ENCODE measurements around the gene DCST2. TPM values are rescaled to one million over a fixed set of nuclear protein-coding genes. Genes with fewer than 3 reads are reported as not detected.

The DCST2 gene
- total and polyA plus RNA-seq, 9 of the 15 experiments (the other 6 are each of a cell fraction or from before 2014, with no cell fraction given), result 0.09 to 0.49 (median 0.11) TPM; not detected in 3

DNA sequence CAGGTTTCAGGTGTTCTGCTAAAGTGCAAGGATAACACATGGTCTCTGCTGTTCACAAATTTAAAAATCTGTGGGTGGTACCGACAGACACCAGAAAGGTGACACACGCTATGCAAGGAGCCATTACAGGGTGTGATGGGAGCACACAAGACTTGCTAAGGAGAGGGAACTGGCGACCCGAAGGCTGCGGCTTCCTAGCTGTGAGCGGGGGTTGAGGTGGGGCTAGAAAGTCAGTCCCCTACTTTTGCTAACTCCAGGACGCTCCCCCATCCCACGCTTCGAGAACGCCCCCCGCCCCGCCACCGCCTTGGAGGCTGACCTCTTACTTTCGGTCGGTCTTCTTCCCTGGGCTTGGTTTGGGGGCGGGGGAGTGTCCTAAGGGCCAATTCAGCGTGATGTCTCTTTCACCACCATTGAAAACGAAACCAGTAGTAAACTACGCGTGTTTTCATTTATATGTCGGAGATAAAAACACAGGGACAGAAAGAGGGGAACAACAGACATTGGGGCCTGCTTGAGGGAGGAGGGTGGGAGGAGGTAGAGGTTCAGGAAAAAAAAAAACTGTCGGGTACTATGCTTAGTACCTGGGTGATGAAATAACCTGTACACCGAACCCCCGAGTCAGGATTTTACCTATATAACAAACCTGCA lies 58.0 kb downstream of the DCST2 start (continued):
- TF ChIP-seq RFX1 (IDR thresholded peaks at IDR 0.05) (no peak), MIER1 (IDR thresholded peaks at IDR 0.05; ENCODE audit: low read depth) (0 out of 2 replicates have a peak, but pooled peaks have one; percentile 54), MEIS2 (IDR thresholded peaks at IDR 0.05; ENCODE audit: partially characterized antibody) (peak; percentile 45), MYNN (IDR thresholded peaks at IDR 0.05) (0 out of 2 replicates have a peak, but pooled peaks have one; percentile 6), MYNN (CRISPR knock-in tag; IDR thresholded peaks at IDR 0.05) (no peak), PML (IDR thresholded peaks at IDR 0.05; ENCODE audit: low read length) (peak; percentile 6; the same call in 1 of the 2 replicates), SIN3A (IDR thresholded peaks at IDR 0.05; ENCODE audit: borderline replicate concordance in 2 of 2, control insufficient read depth in 1 of 2, low read depth in 2 of 2, low read length in 2 of 2) (peak; percentile 47 to 59; a peak in 2 of 4 replicates), STAT5A (IDR thresholded peaks at IDR 0.05; ENCODE audit: borderline replicate concordance, low read length) (no peak), MYC (IDR thresholded peaks at IDR 0.05; ENCODE audit: low read depth, low read length) (peak; percentile 22; the same call in 1 of the 2 replicates), MYC (CRISPR knock-in tag; IDR thresholded peaks at IDR 0.05; ENCODE audit: borderline replicate concordance, low read depth) (no peak), ZKSCAN3 (CRISPR knock-in tag; IDR thresholded peaks at IDR 0.05) (no peak), CBX5 (IDR thresholded peaks at IDR 0.05; ENCODE audit: borderline replicate concordance, low read depth) (no peak), ZNF184 (CRISPR knock-in tag; IDR thresholded peaks at IDR 0.05) (no peak), MAZ (CRISPR knock-in tag; conservative IDR thresholded peaks at IDR 0.05 in 1 of 2, IDR thresholded peaks at IDR 0.05 in 1 of 2) (peak; percentile 18 to 54; a peak in 3 of 4 replicates)
- TF ChIP-seq, protein P1, sequence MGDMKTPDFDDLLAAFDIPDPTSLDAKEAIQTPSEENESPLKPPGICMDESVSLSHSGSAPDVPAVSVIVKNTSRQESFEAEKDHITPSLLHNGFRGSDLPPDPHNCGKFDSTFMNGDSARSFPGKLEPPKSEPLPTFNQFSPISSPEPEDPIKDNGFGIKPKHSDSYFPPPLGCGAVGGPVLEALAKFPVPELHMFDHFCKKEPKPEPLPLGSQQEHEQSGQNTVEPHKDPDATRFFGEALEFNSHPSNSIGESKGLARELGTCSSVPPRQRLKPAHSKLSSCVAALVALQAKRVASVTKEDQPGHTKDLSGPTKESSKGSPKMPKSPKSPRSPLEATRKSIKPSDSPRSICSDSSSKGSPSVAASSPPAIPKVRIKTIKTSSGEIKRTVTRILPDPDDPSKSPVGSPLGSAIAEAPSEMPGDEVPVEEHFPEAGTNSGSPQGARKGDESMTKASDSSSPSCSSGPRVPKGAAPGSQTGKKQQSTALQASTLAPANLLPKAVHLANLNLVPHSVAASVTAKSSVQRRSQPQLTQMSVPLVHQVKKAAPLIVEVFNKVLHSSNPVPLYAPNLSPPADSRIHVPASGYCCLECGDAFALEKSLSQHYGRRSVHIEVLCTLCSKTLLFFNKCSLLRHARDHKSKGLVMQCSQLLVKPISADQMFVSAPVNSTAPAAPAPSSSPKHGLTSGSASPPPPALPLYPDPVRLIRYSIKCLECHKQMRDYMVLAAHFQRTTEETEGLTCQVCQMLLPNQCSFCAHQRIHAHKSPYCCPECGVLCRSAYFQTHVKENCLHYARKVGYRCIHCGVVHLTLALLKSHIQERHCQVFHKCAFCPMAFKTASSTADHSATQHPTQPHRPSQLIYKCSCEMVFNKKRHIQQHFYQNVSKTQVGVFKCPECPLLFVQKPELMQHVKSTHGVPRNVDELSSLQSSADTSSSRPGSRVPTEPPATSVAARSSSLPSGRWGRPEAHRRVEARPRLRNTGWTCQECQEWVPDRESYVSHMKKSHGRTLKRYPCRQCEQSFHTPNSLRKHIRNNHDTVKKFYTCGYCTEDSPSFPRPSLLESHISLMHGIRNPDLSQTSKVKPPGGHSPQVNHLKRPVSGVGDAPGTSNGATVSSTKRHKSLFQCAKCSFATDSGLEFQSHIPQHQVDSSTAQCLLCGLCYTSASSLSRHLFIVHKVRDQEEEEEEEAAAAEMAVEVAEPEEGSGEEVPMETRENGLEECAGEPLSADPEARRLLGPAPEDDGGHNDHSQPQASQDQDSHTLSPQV (IDR thresholded peaks at IDR 0.05), result 0 out of 2 replicates have a peak, but pooled peaks have one; percentile 38
- TF ChIP-seq, protein P2, sequence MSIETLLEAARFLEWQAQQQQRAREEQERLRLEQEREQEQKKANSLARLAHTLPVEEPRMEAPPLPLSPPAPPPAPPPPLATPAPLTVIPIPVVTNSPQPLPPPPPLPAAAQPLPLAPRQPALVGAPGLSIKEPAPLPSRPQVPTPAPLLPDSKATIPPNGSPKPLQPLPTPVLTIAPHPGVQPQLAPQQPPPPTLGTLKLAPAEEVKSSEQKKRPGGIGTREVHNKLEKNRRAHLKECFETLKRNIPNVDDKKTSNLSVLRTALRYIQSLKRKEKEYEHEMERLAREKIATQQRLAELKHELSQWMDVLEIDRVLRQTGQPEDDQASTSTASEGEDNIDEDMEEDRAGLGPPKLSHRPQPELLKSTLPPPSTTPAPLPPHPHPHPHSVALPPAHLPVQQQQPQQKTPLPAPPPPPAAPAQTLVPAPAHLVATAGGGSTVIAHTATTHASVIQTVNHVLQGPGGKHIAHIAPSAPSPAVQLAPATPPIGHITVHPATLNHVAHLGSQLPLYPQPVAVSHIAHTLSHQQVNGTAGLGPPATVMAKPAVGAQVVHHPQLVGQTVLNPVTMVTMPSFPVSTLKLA (conservative IDR thresholded peaks at IDR 0.05), result 0 out of 4 replicates have a peak, but pooled peaks of 1 of the 2 experiments have one; percentile 14
- TF ChIP-seq, protein P3, sequence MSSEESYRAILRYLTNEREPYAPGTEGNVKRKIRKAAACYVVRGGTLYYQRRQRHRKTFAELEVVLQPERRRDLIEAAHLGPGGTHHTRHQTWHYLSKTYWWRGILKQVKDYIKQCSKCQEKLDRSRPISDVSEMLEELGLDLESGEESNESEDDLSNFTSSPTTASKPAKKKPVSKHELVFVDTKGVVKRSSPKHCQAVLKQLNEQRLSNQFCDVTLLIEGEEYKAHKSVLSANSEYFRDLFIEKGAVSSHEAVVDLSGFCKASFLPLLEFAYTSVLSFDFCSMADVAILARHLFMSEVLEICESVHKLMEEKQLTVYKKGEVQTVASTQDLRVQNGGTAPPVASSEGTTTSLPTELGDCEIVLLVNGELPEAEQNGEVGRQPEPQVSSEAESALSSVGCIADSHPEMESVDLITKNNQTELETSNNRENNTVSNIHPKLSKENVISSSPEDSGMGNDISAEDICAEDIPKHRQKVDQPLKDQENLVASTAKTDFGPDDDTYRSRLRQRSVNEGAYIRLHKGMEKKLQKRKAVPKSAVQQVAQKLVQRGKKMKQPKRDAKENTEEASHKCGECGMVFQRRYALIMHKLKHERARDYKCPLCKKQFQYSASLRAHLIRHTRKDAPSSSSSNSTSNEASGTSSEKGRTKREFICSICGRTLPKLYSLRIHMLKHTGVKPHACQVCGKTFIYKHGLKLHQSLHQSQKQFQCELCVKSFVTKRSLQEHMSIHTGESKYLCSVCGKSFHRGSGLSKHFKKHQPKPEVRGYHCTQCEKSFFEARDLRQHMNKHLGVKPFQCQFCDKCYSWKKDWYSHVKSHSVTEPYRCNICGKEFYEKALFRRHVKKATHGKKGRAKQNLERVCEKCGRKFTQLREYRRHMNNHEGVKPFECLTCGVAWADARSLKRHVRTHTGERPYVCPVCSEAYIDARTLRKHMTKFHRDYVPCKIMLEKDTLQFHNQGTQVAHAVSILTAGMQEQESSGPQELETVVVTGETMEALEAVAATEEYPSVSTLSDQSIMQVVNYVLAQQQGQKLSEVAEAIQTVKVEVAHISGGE (CRISPR knock-in tag; IDR thresholded peaks at IDR 0.05), result no peak

Measured in K562 (cell line).